Fibroblast of lung (primary cell): Measurements from ENCODE around the gene SLC9A5.

Source experiments
- CTCF ChIP-seq, 2 donors: IDR thresholded peaks in 1 of 2; conservative IDR thresholded peaks in 1 of 2; 1 replicate in 1 of 2; 2 replicates in 1 of 2; pipeline ENCODE4 v1.5.1; 2011 to 2012; ENCODE audit warnings: low read length in 2 of 2, control low read depth in 1 of 2, inconsistent platforms in 1 of 2, low read depth in 1 of 2, mild to moderate bottlenecking in 1 of 2
- EZH2 ChIP-seq: IDR thresholded peaks from 2 replicates; pipeline ENCODE4 v1.5.1; 2012; ENCODE audit warnings: low read length, control low read depth, mild to moderate bottlenecking; ENCODE audit errors: missing control alignments

- TF ChIP-seq CTCF (conservative IDR thresholded peaks at IDR 0.05 in 1 of 2, IDR thresholded peaks at IDR 0.05 in 1 of 2; ENCODE audit: low read depth in 1 of 2, low read length in 2 of 2) (no peak), EZH2 (no peak)
Measured at GRCh38 chr16:67204076-67204475, 44.7 kb upstream of the SLC9A5 start.
